ENCODE data around the gene MALRD1. TPM values are rescaled to one million over a fixed set of nuclear protein-coding genes. Genes with fewer than 3 reads are reported as not detected.

The MALRD1 gene
- total and polyA plus RNA-seq, 4 donors = 0.17 to 17.9 (median 4.1) TPM

DNA sequence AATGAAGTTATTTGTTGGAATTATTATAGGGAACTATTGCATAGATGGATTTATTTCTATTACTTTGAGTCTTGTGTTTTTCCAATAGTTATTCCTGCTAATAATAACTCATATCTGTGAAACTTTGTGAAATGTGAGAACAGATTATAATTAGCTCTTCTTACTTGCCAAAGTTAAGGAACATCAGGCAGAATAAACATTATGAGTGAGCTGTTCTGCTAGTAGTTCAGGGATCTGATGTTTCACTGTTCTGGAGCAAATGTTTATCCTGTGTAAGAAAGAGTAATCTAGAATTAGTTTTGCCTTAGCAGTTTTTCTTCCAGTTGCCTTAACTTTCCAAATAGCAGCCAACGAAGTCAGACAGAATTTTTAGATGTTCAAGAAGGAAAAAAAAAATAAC lies 522.4 kb downstream of the MALRD1 start:
- H3K36me3 ChIP-seq (ENCODE audit: control insufficient read depth in 4 of 4, insufficient read depth in 4 of 4, low read length in 4 of 4) = no peaks in the 10 kb centered on the region
- peak in 1 of 3 donors; percentile 13 for DNase-seq
- H3K9me3 ChIP-seq (ENCODE audit: control insufficient read depth in 4 of 4, insufficient read depth in 3 of 4, low read length in 3 of 4) = no peaks in the 10 kb centered on the region
- H3K27me3 ChIP-seq (ENCODE audit: control insufficient read depth in 3 of 3, insufficient read depth in 3 of 3, low read length in 2 of 3) = no peaks in the 10 kb centered on the region
- no peak overlapping the region for H3K4me3 ChIP-seq
- 54 to 69% methylated on average over 1 of the region's 1 CpG for WGBS, 2 donors
- H3K27ac ChIP-seq (ENCODE audit: low read depth in 1 of 2, low read length in 1 of 2) = no peak overlapping the region
- TF ChIP-seq, protein P1, sequence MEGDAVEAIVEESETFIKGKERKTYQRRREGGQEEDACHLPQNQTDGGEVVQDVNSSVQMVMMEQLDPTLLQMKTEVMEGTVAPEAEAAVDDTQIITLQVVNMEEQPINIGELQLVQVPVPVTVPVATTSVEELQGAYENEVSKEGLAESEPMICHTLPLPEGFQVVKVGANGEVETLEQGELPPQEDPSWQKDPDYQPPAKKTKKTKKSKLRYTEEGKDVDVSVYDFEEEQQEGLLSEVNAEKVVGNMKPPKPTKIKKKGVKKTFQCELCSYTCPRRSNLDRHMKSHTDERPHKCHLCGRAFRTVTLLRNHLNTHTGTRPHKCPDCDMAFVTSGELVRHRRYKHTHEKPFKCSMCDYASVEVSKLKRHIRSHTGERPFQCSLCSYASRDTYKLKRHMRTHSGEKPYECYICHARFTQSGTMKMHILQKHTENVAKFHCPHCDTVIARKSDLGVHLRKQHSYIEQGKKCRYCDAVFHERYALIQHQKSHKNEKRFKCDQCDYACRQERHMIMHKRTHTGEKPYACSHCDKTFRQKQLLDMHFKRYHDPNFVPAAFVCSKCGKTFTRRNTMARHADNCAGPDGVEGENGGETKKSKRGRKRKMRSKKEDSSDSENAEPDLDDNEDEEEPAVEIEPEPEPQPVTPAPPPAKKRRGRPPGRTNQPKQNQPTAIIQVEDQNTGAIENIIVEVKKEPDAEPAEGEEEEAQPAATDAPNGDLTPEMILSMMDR (IDR thresholded peaks at IDR 0.05; ENCODE audit: control extremely low read depth, extremely low read depth) = no peak
- H3K4me1 ChIP-seq (ENCODE audit: control insufficient read depth in 5 of 5, insufficient read depth in 5 of 5, low read length in 5 of 5) = peaks cover 0 to 9% (median 0%) of the 10 kb centered on the region in 5 donors
- ATAC-seq (ENCODE audit: insufficient read depth, low FRiP score) = no peak
- no peak overlapping the region for H3K9ac ChIP-seq (ENCODE audit: insufficient read depth in 1 of 2, low read length in 2 of 2)

DNA sequence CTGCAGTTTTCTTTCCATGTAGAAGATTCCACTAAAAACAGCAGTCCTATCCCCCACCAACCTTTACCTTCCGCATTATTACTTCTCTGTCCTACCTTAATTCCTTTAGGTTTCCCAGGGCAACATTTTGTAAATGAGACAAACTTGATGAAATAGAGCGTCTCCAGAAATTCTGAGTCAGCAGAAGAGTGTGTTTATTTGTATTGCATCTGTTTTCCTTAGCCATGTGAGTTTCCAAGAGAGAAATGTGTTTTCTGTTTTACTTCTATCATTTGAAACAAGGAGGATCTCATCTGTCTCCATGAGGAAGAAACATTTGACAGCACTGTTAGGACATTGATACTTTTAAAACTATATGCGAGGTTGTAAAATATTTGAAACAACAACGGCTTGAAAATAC lies 523.5 kb downstream of the MALRD1 start:
- Histone ChIP-seq H3K27ac (ENCODE audit: low read depth in 1 of 2, low read length in 1 of 2) (no peak overlapping the region), H3K9ac (ENCODE audit: insufficient read depth in 1 of 2, low read length in 2 of 2) (no peak overlapping the region), H3K4me3 (no peak overlapping the region), H3K9me3 (ENCODE audit: control insufficient read depth in 4 of 4, insufficient read depth in 3 of 4, low read length in 3 of 4) (no peaks in the 10 kb centered on the region), H3K27me3 (ENCODE audit: control insufficient read depth in 3 of 3, insufficient read depth in 3 of 3, low read length in 2 of 3) (no peaks in the 10 kb centered on the region), H3K36me3 (ENCODE audit: control insufficient read depth in 4 of 4, insufficient read depth in 4 of 4, low read length in 4 of 4) (no peaks in the 10 kb centered on the region), H3K4me1 (ENCODE audit: control insufficient read depth in 5 of 5, insufficient read depth in 5 of 5, low read length in 5 of 5) (peaks cover 0 to 9% (median 0%) of the 10 kb centered on the region in 5 donors)
- WGBS, 2 donors = 86% methylated on average over 4 of the region's 4 CpGs
- ATAC-seq (ENCODE audit: insufficient read depth, low FRiP score) (no peak), DNase-seq (peak in 2 of 3 donors; percentile 44 to 47)
- TF ChIP-seq, protein P1 (IDR thresholded peaks at IDR 0.05; ENCODE audit: control extremely low read depth, extremely low read depth) = no peak

DNA sequence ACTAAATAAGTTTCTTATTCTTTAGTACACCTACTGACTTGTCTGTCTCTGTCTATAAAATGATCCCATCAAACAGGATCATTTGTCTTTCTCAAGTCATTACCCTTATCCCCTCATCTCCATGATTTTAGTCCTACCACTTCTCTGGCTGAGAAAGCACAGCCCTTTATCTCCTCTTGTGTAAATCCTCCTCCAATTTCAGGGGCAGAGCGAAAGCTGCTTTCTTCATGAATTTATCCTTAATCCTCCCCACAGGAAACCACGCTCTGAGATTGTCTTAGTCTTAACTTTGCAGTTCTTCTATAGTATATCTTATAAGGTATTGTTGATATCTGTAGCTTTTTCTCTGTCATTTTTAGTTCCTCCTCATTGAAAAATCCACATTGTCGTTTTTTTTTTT lies 528.0 kb downstream of the MALRD1 start:
- Histone ChIP-seq H3K9ac (ENCODE audit: insufficient read depth in 1 of 2, low read length in 2 of 2) (no peak overlapping the region), H3K4me1 (ENCODE audit: control insufficient read depth in 5 of 5, insufficient read depth in 5 of 5, low read length in 5 of 5) (peaks cover 0 to 17% (median 0%) of the 10 kb centered on the region in 5 donors), H3K9me3 (ENCODE audit: control insufficient read depth in 4 of 4, insufficient read depth in 3 of 4, low read length in 3 of 4) (no peaks in the 10 kb centered on the region), H3K36me3 (ENCODE audit: control insufficient read depth in 4 of 4, insufficient read depth in 4 of 4, low read length in 4 of 4) (no peaks in the 10 kb centered on the region), H3K27ac (ENCODE audit: low read depth in 1 of 2, low read length in 1 of 2) (no peak overlapping the region), H3K27me3 (ENCODE audit: control insufficient read depth in 3 of 3, insufficient read depth in 3 of 3, low read length in 2 of 3) (no peaks in the 10 kb centered on the region), H3K4me3 (no peak overlapping the region)
- DNase-seq (no peak), ATAC-seq (ENCODE audit: insufficient read depth, low FRiP score) (no peak)
- TF ChIP-seq, protein P1 (IDR thresholded peaks at IDR 0.05; ENCODE audit: control extremely low read depth, extremely low read depth) = no peak
- 77 to 89% methylated on average over 3 of the region's 3 CpGs for WGBS, 2 donors

DNA sequence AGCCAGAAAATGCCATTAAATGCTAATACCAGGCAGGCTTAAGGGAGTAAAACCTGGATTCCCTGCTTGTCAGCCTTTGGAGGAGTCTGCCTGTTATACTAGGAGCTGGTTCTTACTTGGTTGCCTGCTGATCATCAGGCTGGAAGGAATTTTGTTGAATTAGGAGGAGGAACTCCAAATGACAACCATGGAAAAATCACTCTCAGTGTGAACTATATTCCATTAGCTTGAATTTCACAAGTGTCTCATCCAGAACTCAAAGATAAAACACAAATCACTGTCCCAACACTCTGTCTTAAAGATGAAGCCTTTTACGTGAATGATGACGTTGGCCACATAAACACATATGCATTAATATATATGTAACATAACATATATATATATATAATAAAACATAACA lies 528.8 kb downstream of the MALRD1 start:
- no peaks in the 10 kb centered on the region for H3K36me3 ChIP-seq (ENCODE audit: control insufficient read depth in 4 of 4, insufficient read depth in 4 of 4, low read length in 4 of 4)
- no peak for DNase-seq
- TF ChIP-seq, protein P1 (IDR thresholded peaks at IDR 0.05; ENCODE audit: control extremely low read depth, extremely low read depth) = no peak
- 93 to 96% methylated on average over 2 of the region's 2 CpGs for WGBS, 2 donors
- H3K9me3 ChIP-seq (ENCODE audit: control insufficient read depth in 4 of 4, insufficient read depth in 3 of 4, low read length in 3 of 4) = no peaks in the 10 kb centered on the region
- no peak overlapping the region for H3K4me3 ChIP-seq
- no peak overlapping the region for H3K9ac ChIP-seq (ENCODE audit: insufficient read depth in 1 of 2, low read length in 2 of 2)
- no peak for ATAC-seq (ENCODE audit: insufficient read depth, low FRiP score)
- H3K27ac ChIP-seq (ENCODE audit: low read depth in 1 of 2, low read length in 1 of 2) = no peak overlapping the region
- no peaks in the 10 kb centered on the region for H3K27me3 ChIP-seq (ENCODE audit: control insufficient read depth in 3 of 3, insufficient read depth in 3 of 3, low read length in 2 of 3)
- peaks cover 0 to 11% (median 0%) of the 10 kb centered on the region in 5 donors for H3K4me1 ChIP-seq (ENCODE audit: control insufficient read depth in 5 of 5, insufficient read depth in 5 of 5, low read length in 5 of 5)
